Suppressor macrophage treated with lipopolysaccharide for 4 hours (primary cell): ENCODE results near the gene SPAAR.
"Not testable (repeated sequence)": the region's sequence is repeated elsewhere in the genome, so short reads cannot be mapped to it uniquely, and the experiment has no call there.

Experiments used
- DNase-seq: peaks from one replicate; pipeline ENCODE4 v3.0.0-alpha.2; 2020

The SPAAR gene

GRCh38 chr9:35923927-35924763, 14.9 kb downstream of the SPAAR start:
- DNase-seq, result peak; percentile 83

GRCh38 chr9:35928591-35929452, 19.5 kb downstream of the SPAAR start:
- no peak for DNase-seq

- DNase-seq, result no peak
Observed at GRCh38 chr9:35929453-35929718, 20.1 kb downstream of the SPAAR start.

- no peak for DNase-seq
Observed at GRCh38 chr9:35930521-35930920, 21.2 kb downstream of the SPAAR start.

- no peak for DNase-seq
Observed at GRCh38 chr9:35930989-35931388, 21.7 kb downstream of the SPAAR start.

- DNase-seq, result peak; percentile 45
Observed at GRCh38 chr9:35932735-35933134, 23.4 kb downstream of the SPAAR start.

- DNase-seq, result no peak
Observed at GRCh38 chr9:35933550-35934067, 24.3 kb downstream of the SPAAR start.

- not testable (repeated sequence) for DNase-seq
Observed at GRCh38 chr9:35934069-35934468, 24.8 kb downstream of the SPAAR start.

- no peak for DNase-seq
Observed at GRCh38 chr9:35935261-35935660, 26.0 kb downstream of the SPAAR start.

- DNase-seq, result no peak
Observed at GRCh38 chr9:35935755-35936509, 26.6 kb downstream of the SPAAR start.

GRCh38 chr9:35937227-35937626, 27.9 kb downstream of the SPAAR start:
- no peak for DNase-seq

- no peak for DNase-seq
Observed at GRCh38 chr9:35938474-35939356, 29.4 kb downstream of the SPAAR start.

GRCh38 chr9:35939679-35940250, 30.5 kb downstream of the SPAAR start:
- DNase-seq, result no peak

- DNase-seq, result no peak
Observed at GRCh38 chr9:35940458-35941407, 31.4 kb downstream of the SPAAR start.

- DNase-seq, result no peak
Observed at GRCh38 chr9:35942286-35942685, 33.0 kb downstream of the SPAAR start.

GRCh38 chr9:35944173-35944572, 34.9 kb downstream of the SPAAR start:
- DNase-seq, result no peak

GRCh38 chr9:35944841-35945240, 35.6 kb downstream of the SPAAR start:
- no peak for DNase-seq

GRCh38 chr9:35945341-35946018, 36.2 kb downstream of the SPAAR start:
- DNase-seq, result peak; percentile 81

GRCh38 chr9:35948451-35948850, 39.2 kb downstream of the SPAAR start:
- DNase-seq, result no peak

GRCh38 chr9:35948901-35949318, 39.6 kb downstream of the SPAAR start:
- no peak for DNase-seq
